WTC11 (cell line): ENCODE results near the gene ARPC2. TPM values are rescaled to one million over a fixed set of nuclear protein-coding genes. Genes with fewer than 3 reads are reported as not detected.

ENCODE experiments used
- ATAC-seq: fragments of 200-7000 bp; cut with Tn5 transposase; 2 replicates; pipeline ENCODE4 v1.10.0; 2021; ENCODE audit warnings: mild to moderate bottlenecking, moderate library complexity
- CTCF ChIA-PET: fragments of 300-600 bp; sonication (Branson Sonifier 250); formaldehyde crosslinking; loops from one replicate; lab custom pipeline; 2021; ENCODE audit warnings: antibody characterized with exemption; lab: Charles Lee
- POLR2A ChIA-PET: fragments of 350-600 bp; sonication (Branson Sonifier 250); formaldehyde crosslinking; loops from one replicate; lab custom pipeline; 2021; ENCODE audit warnings: antibody characterized with exemption; lab: Charles Lee
- DNase-seq: peaks from one replicate; pipeline ENCODE4 v3.0.0; 2021; ENCODE audit warnings: low spot score
- H3K27ac Mint-ChIP-seq: 2 replicates; pipeline ENCODE4 v1.8.0; 2021; ENCODE audit warnings: mixed read lengths
- H3K27me3 Mint-ChIP-seq: 2 replicates; pipeline ENCODE4 v1.8.0; 2021; ENCODE audit warnings: low read depth, mild to moderate bottlenecking, moderate library complexity, mixed read lengths
- H3K36me3 Mint-ChIP-seq: 2 replicates; pipeline ENCODE4 v1.8.0; 2021; ENCODE audit warnings: mixed read lengths
- H3K4me1 Mint-ChIP-seq: 2 replicates; pipeline ENCODE4 v1.8.0; 2022; ENCODE audit warnings: mixed read lengths
- H3K4me3 Mint-ChIP-seq: 2 replicates; pipeline ENCODE4 v1.8.0; 2021; ENCODE audit warnings: mild to moderate bottlenecking, moderate library complexity, mixed read lengths
- H3K9me3 Mint-ChIP-seq: 2 replicates; pipeline ENCODE4 v1.8.0; 2021; ENCODE audit warnings: mixed read lengths
- ATF1 ChIP-seq: sonication (generic); formaldehyde crosslinking; IDR thresholded peaks from 2 replicates; pipeline ENCODE4 v1.8.1; 2023; ENCODE audit warnings: mild to moderate bottlenecking, moderate library complexity, missing genetic modification reagents
- ATF2 ChIP-seq: sonication (generic); formaldehyde crosslinking; IDR thresholded peaks from 2 replicates; pipeline ENCODE4 v1.8.1; 2022; ENCODE audit warnings: low read depth, missing genetic modification reagents, borderline replicate concordance
- CREB1 ChIP-seq: sonication (generic); formaldehyde crosslinking; IDR thresholded peaks from 2 replicates; pipeline ENCODE4 v1.8.0; 2023; ENCODE audit warnings: mild to moderate bottlenecking, missing genetic modification reagents
- EMX1 ChIP-seq: fragments of 250-450 bp; sonication (Bioruptor Pico); IDR thresholded peaks from 2 replicates; pipeline ENCODE4 v1.8.0; 2021; ENCODE audit warnings: mild to moderate bottlenecking
- FOXP1 ChIP-seq: sonication (generic); formaldehyde crosslinking; IDR thresholded peaks from 2 replicates; pipeline ENCODE4 v1.8.0; 2022; ENCODE audit warnings: missing genetic modification reagents, mild to moderate bottlenecking, moderate library complexity, borderline replicate concordance
- GABPB1 ChIP-seq: sonication (generic); formaldehyde crosslinking; IDR thresholded peaks from 2 replicates; pipeline ENCODE4 v1.8.1; 2023; ENCODE audit warnings: mild to moderate bottlenecking, missing genetic modification reagents
- GRHL2 ChIP-seq: fragments of 250-450 bp; sonication (Bioruptor Pico); IDR thresholded peaks from 2 replicates; pipeline ENCODE4 v1.8.0; 2022; ENCODE audit warnings: mild to moderate bottlenecking, moderate library complexity; ENCODE audit not compliant: insufficient replicate concordance, severe bottlenecking
- HMGA2 ChIP-seq: fragments of 250-450 bp; sonication (Bioruptor Pico); IDR thresholded peaks from 2 replicates; pipeline ENCODE4 v1.4.0; 2021; ENCODE audit warnings: mild to moderate bottlenecking, moderate library complexity
- IRF2 ChIP-seq: sonication (generic); formaldehyde crosslinking; IDR thresholded peaks from 2 replicates; pipeline ENCODE4 v1.8.0; 2022; ENCODE audit warnings: low read depth, missing genetic modification reagents, borderline replicate concordance
- JUN ChIP-seq: sonication (generic); formaldehyde crosslinking; IDR thresholded peaks from 2 replicates; pipeline ENCODE4 v1.8.0; 2023; ENCODE audit warnings: mild to moderate bottlenecking, missing genetic modification reagents
- MYBL2 ChIP-seq: sonication (generic); formaldehyde crosslinking; IDR thresholded peaks from 2 replicates; pipeline ENCODE4 v1.8.1; 2023; ENCODE audit warnings: mild to moderate bottlenecking, moderate library complexity, missing genetic modification reagents
- NFATC4 ChIP-seq: fragments of 250-450 bp; sonication (Bioruptor Pico); IDR thresholded peaks from 2 replicates; pipeline ENCODE4 v1.9.0; 2021; ENCODE audit warnings: mild to moderate bottlenecking
- OVOL2 ChIP-seq: fragments of 250-450 bp; sonication (Bioruptor Pico); IDR thresholded peaks from 2 replicates; pipeline ENCODE4 v1.9.0; 2021; ENCODE audit warnings: mild to moderate bottlenecking, borderline replicate concordance
- PRRX2 ChIP-seq: fragments of 250-450 bp; sonication (Bioruptor Pico); IDR thresholded peaks from 2 replicates; pipeline ENCODE4 v1.8.0; 2021; ENCODE audit warnings: mild to moderate bottlenecking
- SOX15 ChIP-seq: fragments of 250-450 bp; sonication (Bioruptor Pico); IDR thresholded peaks from 2 replicates; pipeline ENCODE4 v1.9.0; 2021; ENCODE audit warnings: mild to moderate bottlenecking
- ZMAT4 ChIP-seq: fragments of 250-450 bp; sonication (Bioruptor Pico); IDR thresholded peaks from 2 replicates; pipeline ENCODE4 v1.9.0; 2021; ENCODE audit warnings: mild to moderate bottlenecking
- ZNF263 ChIP-seq: sonication (generic); formaldehyde crosslinking; IDR thresholded peaks from 2 replicates; pipeline ENCODE4 v1.8.1; 2022; ENCODE audit warnings: low read depth, mild to moderate bottlenecking, moderate library complexity, missing genetic modification reagents
- ZNF317 ChIP-seq: sonication (generic); formaldehyde crosslinking; IDR thresholded peaks from 2 replicates; pipeline ENCODE4 v1.8.1; 2023; ENCODE audit warnings: low read depth, mild to moderate bottlenecking, moderate library complexity, missing genetic modification reagents, borderline replicate concordance
- ZNF416 ChIP-seq: fragments of 250-450 bp; sonication (Bioruptor Pico); IDR thresholded peaks from 2 replicates; pipeline ENCODE4 v1.9.0; 2021; ENCODE audit warnings: mild to moderate bottlenecking, inconsistent platforms
- ZSCAN18 ChIP-seq: fragments of 250-450 bp; sonication (Bioruptor Pico); IDR thresholded peaks from 2 replicates; pipeline ENCODE4 v2.1.2; 2022; ENCODE audit warnings: mild to moderate bottlenecking, moderate library complexity
- total RNA-seq: library from RNA; stranded (reverse); gene quantifications from 3 replicates; pipeline ENCODE4 v1.2.3, GENCODE V29; 2021
- TF ChIP-seq, protein P1 (sequence below): fragments of 200-600 bp; IDR thresholded peaks from 2 replicates; pipeline ENCODE4 v1.8.0; 2022; ENCODE audit warnings: antibody characterized with exemption
- TF ChIP-seq, protein P2 (sequence below): sonication (generic); formaldehyde crosslinking; IDR thresholded peaks from 2 replicates; pipeline ENCODE4 v1.8.0; 2023; ENCODE audit warnings: missing genetic modification reagents
- TF ChIP-seq, protein P3 (sequence below): sonication (generic); formaldehyde crosslinking; IDR thresholded peaks from 2 replicates; pipeline ENCODE4 v1.8.1; 2023; ENCODE audit warnings: mild to moderate bottlenecking, missing genetic modification reagents, borderline replicate concordance

ARPC2 gene
- total RNA-seq, 1 experiment from 2014 or later: 184 TPM

DNA sequence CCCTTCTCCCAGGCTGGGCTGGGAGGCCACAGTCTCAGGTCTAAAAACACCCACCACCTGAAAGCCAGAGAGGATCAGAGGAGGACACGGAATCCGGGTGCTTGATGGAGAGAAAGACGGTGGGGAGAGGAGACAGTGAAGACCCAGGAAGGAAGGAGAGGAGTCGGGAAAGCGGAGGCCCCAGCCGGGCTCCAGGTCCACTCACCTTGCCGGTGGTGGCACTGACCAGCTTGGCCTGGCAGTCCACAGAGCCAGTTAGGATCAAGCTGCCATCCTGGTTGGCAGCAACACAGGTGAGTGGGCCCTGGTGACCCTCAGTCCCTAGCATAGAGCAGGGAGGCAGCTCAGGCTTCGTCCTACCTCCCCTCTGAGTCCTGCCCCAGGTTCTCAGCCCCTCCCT, 48.6 kb downstream of the ARPC2 start:
- H3K36me3 Mint-ChIP-seq: peaks cover 22% of the 10 kb centered on the region
- ChIA-PET POLR2A (no interaction called here), CTCF (interaction anchor here (1.1 kb wide), 1 partner anchor 34 kb away, joined by 3 read pairs; no protein-coding TSS in a partner anchor)
- no peaks in the 10 kb centered on the region for H3K27me3 Mint-ChIP-seq
- TF ChIP-seq GABPB1 (CRISPR knock-in tag) (no peak), SOX15 (CRISPR knock-in tag) (no peak), HMGA2 (no peak), ZNF416 (CRISPR knock-in tag) (no peak), ZSCAN18 (CRISPR knock-in tag) (no peak), ATF1 (CRISPR knock-in tag) (no peak), GRHL2 (no peak), MYBL2 (CRISPR knock-in tag) (no peak), ZMAT4 (CRISPR knock-in tag) (no peak), NFATC4 (CRISPR knock-in tag) (no peak), PRRX2 (CRISPR knock-in tag) (no peak), ZNF317 (CRISPR knock-in tag) (no peak), OVOL2 (no peak), CREB1 (no peak), FOXP1 (no peak)
- ATAC-seq (no peak), DNase-seq (no peak)
- H3K27ac Mint-ChIP-seq: no peak overlapping the region
- H3K4me1 Mint-ChIP-seq: peaks cover 15% of the 10 kb centered on the region
- no peak overlapping the region for H3K4me3 Mint-ChIP-seq
- H3K9me3 Mint-ChIP-seq: no peaks in the 10 kb centered on the region

GRCh38 chr2:218266316-218266979, 49.5 kb downstream of the ARPC2 start:
- H3K4me1 Mint-ChIP-seq: peaks cover 14% of the 10 kb centered on the region
- no peaks in the 10 kb centered on the region for H3K9me3 Mint-ChIP-seq
- H3K4me3 Mint-ChIP-seq: no peak overlapping the region
- H3K36me3 Mint-ChIP-seq: peaks cover 22% of the 10 kb centered on the region
- no peaks in the 10 kb centered on the region for H3K27me3 Mint-ChIP-seq
- POLR2A ChIA-PET: no interaction called here
- no peak overlapping the region for H3K27ac Mint-ChIP-seq
- DNase-seq: no peak
- TF ChIP-seq, protein P1, sequence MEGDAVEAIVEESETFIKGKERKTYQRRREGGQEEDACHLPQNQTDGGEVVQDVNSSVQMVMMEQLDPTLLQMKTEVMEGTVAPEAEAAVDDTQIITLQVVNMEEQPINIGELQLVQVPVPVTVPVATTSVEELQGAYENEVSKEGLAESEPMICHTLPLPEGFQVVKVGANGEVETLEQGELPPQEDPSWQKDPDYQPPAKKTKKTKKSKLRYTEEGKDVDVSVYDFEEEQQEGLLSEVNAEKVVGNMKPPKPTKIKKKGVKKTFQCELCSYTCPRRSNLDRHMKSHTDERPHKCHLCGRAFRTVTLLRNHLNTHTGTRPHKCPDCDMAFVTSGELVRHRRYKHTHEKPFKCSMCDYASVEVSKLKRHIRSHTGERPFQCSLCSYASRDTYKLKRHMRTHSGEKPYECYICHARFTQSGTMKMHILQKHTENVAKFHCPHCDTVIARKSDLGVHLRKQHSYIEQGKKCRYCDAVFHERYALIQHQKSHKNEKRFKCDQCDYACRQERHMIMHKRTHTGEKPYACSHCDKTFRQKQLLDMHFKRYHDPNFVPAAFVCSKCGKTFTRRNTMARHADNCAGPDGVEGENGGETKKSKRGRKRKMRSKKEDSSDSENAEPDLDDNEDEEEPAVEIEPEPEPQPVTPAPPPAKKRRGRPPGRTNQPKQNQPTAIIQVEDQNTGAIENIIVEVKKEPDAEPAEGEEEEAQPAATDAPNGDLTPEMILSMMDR: no peak
- TF ChIP-seq IRF2 (CRISPR knock-in tag) (no peak), ATF2 (CRISPR knock-in tag) (no peak), ZNF263 (CRISPR knock-in tag) (no peak), ATF1 (CRISPR knock-in tag) (no peak), MYBL2 (CRISPR knock-in tag) (no peak), EMX1 (CRISPR knock-in tag) (no peak), JUN (no peak)
- TF ChIP-seq, protein P2, sequence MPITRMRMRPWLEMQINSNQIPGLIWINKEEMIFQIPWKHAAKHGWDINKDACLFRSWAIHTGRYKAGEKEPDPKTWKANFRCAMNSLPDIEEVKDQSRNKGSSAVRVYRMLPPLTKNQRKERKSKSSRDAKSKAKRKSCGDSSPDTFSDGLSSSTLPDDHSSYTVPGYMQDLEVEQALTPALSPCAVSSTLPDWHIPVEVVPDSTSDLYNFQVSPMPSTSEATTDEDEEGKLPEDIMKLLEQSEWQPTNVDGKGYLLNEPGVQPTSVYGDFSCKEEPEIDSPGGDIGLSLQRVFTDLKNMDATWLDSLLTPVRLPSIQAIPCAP (CRISPR knock-in tag): no peak
- TF ChIP-seq, protein P3, sequence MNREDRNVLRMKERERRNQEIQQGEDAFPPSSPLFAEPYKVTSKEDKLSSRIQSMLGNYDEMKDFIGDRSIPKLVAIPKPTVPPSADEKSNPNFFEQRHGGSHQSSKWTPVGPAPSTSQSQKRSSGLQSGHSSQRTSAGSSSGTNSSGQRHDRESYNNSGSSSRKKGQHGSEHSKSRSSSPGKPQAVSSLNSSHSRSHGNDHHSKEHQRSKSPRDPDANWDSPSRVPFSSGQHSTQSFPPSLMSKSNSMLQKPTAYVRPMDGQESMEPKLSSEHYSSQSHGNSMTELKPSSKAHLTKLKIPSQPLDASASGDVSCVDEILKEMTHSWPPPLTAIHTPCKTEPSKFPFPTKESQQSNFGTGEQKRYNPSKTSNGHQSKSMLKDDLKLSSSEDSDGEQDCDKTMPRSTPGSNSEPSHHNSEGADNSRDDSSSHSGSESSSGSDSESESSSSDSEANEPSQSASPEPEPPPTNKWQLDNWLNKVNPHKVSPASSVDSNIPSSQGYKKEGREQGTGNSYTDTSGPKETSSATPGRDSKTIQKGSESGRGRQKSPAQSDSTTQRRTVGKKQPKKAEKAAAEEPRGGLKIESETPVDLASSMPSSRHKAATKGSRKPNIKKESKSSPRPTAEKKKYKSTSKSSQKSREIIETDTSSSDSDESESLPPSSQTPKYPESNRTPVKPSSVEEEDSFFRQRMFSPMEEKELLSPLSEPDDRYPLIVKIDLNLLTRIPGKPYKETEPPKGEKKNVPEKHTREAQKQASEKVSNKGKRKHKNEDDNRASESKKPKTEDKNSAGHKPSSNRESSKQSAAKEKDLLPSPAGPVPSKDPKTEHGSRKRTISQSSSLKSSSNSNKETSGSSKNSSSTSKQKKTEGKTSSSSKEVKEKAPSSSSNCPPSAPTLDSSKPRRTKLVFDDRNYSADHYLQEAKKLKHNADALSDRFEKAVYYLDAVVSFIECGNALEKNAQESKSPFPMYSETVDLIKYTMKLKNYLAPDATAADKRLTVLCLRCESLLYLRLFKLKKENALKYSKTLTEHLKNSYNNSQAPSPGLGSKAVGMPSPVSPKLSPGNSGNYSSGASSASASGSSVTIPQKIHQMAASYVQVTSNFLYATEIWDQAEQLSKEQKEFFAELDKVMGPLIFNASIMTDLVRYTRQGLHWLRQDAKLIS: no peak
- TF ChIP-seq, all 79 proteins: peak for 0
- no peak for ATAC-seq
- CTCF ChIA-PET: interaction anchor here (1.1 kb wide), 1 partner anchor 35 kb away, joined by 3 read pairs; no protein-coding TSS in a partner anchor
